Neural cell (in vitro differentiated cells): Measurements from ENCODE around the gene KIAA1210. TPM values are rescaled to one million over a fixed set of nuclear protein-coding genes. Genes with fewer than 3 reads are reported as not detected.

Experiments used
- H2AFZ ChIP-seq: fragments of 200-600, 300-800 bp; sonication (generic), shearing (Covaris generic); 2 replicates; pipeline ENCODE4 v1.6.0; 2014; ENCODE audit warnings: low read depth, mild to moderate bottlenecking, antibody characterized with exemption, low read length, moderate library complexity
- H3F3A ChIP-seq: fragments of 200-600 bp; shearing (Covaris generic); 2 replicates; pipeline ENCODE4 v1.6.1; 2016; ENCODE audit warnings: mild to moderate bottlenecking, moderate library complexity, mixed read lengths, antibody characterized with exemption, low read length; ENCODE audit not compliant: insufficient read depth, poor library complexity, severe bottlenecking
- H3K27ac ChIP-seq: fragments of 200-600, 300-800 bp; sonication (generic), shearing (Covaris generic); 2 replicates; pipeline ENCODE4 v1.5.1; 2014; ENCODE audit warnings: mild to moderate bottlenecking, low read length, moderate library complexity
- H3K27me3 ChIP-seq: fragments of 300-800, 200-600 bp; sonication (generic), shearing (Covaris generic); 2 replicates; pipeline ENCODE4 v1.6.0; 2014; ENCODE audit warnings: mild to moderate bottlenecking, low read depth, low read length, moderate library complexity; ENCODE audit not compliant: insufficient read depth
- H3K36me3 ChIP-seq: fragments of 300-800, 200-600 bp; sonication (generic), shearing (Covaris generic); 2 replicates; pipeline ENCODE4 v1.5.1; 2014; ENCODE audit warnings: mild to moderate bottlenecking, antibody characterized with exemption, low read length, moderate library complexity; ENCODE audit not compliant: insufficient read depth
- H3K4me2 ChIP-seq: fragments of 300-800, 200-600 bp; sonication (generic), shearing (Covaris generic); 2 replicates; pipeline ENCODE4 v1.6.0; 2014; ENCODE audit warnings: mild to moderate bottlenecking, low read length
- H3K4me3 ChIP-seq: fragments of 300-800, 200-600 bp; sonication (generic), shearing (Covaris generic); 2 replicates; pipeline ENCODE4 v1.5.1; 2014; ENCODE audit warnings: mild to moderate bottlenecking, low read length, moderate library complexity
- H3K79me2 ChIP-seq: fragments of 200-600 bp; shearing (Covaris generic); replicated peaks from 2 replicates; pipeline ENCODE4 v1.6.0; 2014; ENCODE audit warnings: mild to moderate bottlenecking, low read length, moderate library complexity; ENCODE audit not compliant: insufficient read depth
- H3K9ac ChIP-seq: fragments of 300-800, 200-600 bp; sonication (generic), shearing (Covaris generic); 2 replicates; pipeline ENCODE4 v1.6.1; 2016; ENCODE audit warnings: mild to moderate bottlenecking, low read length, mixed read lengths
- H3K9me2 ChIP-seq: fragments of 200-600 bp; shearing (Covaris generic); 2 replicates; pipeline ENCODE4 v1.6.1; 2016; ENCODE audit warnings: mild to moderate bottlenecking, low read length, mixed read lengths; ENCODE audit not compliant: insufficient read depth
- H3K9me3 ChIP-seq: fragments of 200-600, 300-800 bp; sonication (generic), shearing (Covaris generic); 2 replicates; pipeline ENCODE4 v1.6.1; 2016; ENCODE audit warnings: mild to moderate bottlenecking, mixed run types, low read length, moderate library complexity, mixed read lengths
- H4K20me1 ChIP-seq: fragments of 200-600 bp; shearing (Covaris generic); 2 replicates; pipeline ENCODE4 v1.6.1; 2016; ENCODE audit warnings: mild to moderate bottlenecking, mixed run types; ENCODE audit not compliant: insufficient read depth
- EP300 ChIP-seq: fragments of 450-650 bp; conservative IDR thresholded peaks from 2 replicates; pipeline ENCODE4 v1.6.1; 2014; ENCODE audit warnings: antibody characterized with exemption, mild to moderate bottlenecking, moderate library complexity; ENCODE audit not compliant: poor library complexity, severe bottlenecking
- EZH2 ChIP-seq: fragments of 200-600, 300-800 bp; shearing (Covaris generic), sonication (generic); IDR thresholded peaks from 2 replicates; pipeline ENCODE4 v1.6.1; 2014; ENCODE audit warnings: antibody characterized with exemption, low read length, borderline replicate concordance, mild to moderate bottlenecking; ENCODE audit not compliant: insufficient read depth, poor library complexity, severe bottlenecking
- MXI1 ChIP-seq: fragments of 450-650 bp; conservative IDR thresholded peaks from 2 replicates; pipeline ENCODE4 v1.6.1; 2014; ENCODE audit warnings: antibody characterized with exemption, mild to moderate bottlenecking; ENCODE audit not compliant: poor library complexity, severe bottlenecking
- POLR2AphosphoS5 ChIP-seq: IDR thresholded peaks from 2 replicates; pipeline ENCODE4 v1.6.1; 2012
- RAD21 ChIP-seq: fragments of 450-650 bp; conservative IDR thresholded peaks from 2 replicates; pipeline ENCODE4 v1.6.1; 2014; ENCODE audit warnings: antibody characterized with exemption, mild to moderate bottlenecking, moderate library complexity
- REST ChIP-seq: IDR thresholded peaks from 2 replicates; pipeline ENCODE4 v1.6.1; 2012; ENCODE audit warnings: borderline replicate concordance
- SMC3 ChIP-seq: fragments of 450-650 bp; conservative IDR thresholded peaks from 2 replicates; pipeline ENCODE4 v1.6.1; 2014; ENCODE audit warnings: antibody characterized with exemption, mild to moderate bottlenecking, moderate library complexity; ENCODE audit not compliant: poor library complexity
- TAF1 ChIP-seq: IDR thresholded peaks from 2 replicates; pipeline ENCODE4 v1.6.1; 2012; ENCODE audit warnings: low read depth
- polyA minus RNA-seq: library from RNA; depleted of rRNA, polyadenylated mRNA; stranded (reverse); fragments of >200 nt; gene quantifications from 2 replicates; pipeline ENCODE4 v1.2.3, GENCODE V29; 2014
- polyA plus RNA-seq: library from polyadenylated mRNA; depleted of rRNA; stranded (reverse); fragments of >200 nt; gene quantifications from 2 replicates; pipeline ENCODE4 v1.2.3, GENCODE V29; 2014
- TF ChIP-seq, protein P1 (sequence below): fragments of 450-650 bp; IDR thresholded peaks from 2 replicates; pipeline ENCODE4 v1.5.1; 2014; ENCODE audit warnings: antibody characterized with exemption, mild to moderate bottlenecking, moderate library complexity; ENCODE audit not compliant: poor library complexity, severe bottlenecking

KIAA1210 gene
- polyA plus RNA-seq (0.04 TPM in 1 of 2 replicates, not detected in the other), polyA minus RNA-seq (not detected in 2 replicates)

GRCh38 chrX:119127650-119128049, at the start of gene KIAA1210:
Gene KIAA1210, minus strand, starts transcription at chrX:119127812. Its CDS starts 4,170 bp downstream, at chrX:119123642.
- no peaks in the 10 kb centered on the region for H3K9me3 ChIP-seq
- H3K27me3 ChIP-seq, result no peaks in the 10 kb centered on the region
- H3K9ac ChIP-seq, result no peak within 1 kb of the TSS
- H3F3A ChIP-seq, result no peaks in the 10 kb centered on the region
- H2AFZ ChIP-seq, result no peak within 1 kb of the TSS
- no peaks in the 10 kb centered on the region for H3K36me3 ChIP-seq
- TF ChIP-seq RAD21, result no peak
- TF ChIP-seq EP300, result no peak
- no peak for TF ChIP-seq TAF1
- no peak for TF ChIP-seq POLR2AphosphoS5
- TF ChIP-seq REST, result no peak
- TF ChIP-seq, protein P1, sequence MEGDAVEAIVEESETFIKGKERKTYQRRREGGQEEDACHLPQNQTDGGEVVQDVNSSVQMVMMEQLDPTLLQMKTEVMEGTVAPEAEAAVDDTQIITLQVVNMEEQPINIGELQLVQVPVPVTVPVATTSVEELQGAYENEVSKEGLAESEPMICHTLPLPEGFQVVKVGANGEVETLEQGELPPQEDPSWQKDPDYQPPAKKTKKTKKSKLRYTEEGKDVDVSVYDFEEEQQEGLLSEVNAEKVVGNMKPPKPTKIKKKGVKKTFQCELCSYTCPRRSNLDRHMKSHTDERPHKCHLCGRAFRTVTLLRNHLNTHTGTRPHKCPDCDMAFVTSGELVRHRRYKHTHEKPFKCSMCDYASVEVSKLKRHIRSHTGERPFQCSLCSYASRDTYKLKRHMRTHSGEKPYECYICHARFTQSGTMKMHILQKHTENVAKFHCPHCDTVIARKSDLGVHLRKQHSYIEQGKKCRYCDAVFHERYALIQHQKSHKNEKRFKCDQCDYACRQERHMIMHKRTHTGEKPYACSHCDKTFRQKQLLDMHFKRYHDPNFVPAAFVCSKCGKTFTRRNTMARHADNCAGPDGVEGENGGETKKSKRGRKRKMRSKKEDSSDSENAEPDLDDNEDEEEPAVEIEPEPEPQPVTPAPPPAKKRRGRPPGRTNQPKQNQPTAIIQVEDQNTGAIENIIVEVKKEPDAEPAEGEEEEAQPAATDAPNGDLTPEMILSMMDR, result no peak
- TF ChIP-seq MXI1, result no peak
- no peak for TF ChIP-seq EZH2
- no peak for TF ChIP-seq SMC3
- no peaks in the 10 kb centered on the region for H3K79me2 ChIP-seq
- H4K20me1 ChIP-seq, result no peaks in the 10 kb centered on the region
- H3K9me2 ChIP-seq, result no peaks in the 10 kb centered on the region
- no peak within 1 kb of the TSS for H3K4me2 ChIP-seq
- H3K4me3 ChIP-seq, result no peak within 1 kb of the TSS
- H3K27ac ChIP-seq, result no peak within 1 kb of the TSS

- Histone ChIP-seq H3K79me2 (no peaks in the 10 kb centered on the region), H3K4me2 (no peak overlapping the region), H3K4me3 (no peak overlapping the region), H3F3A (no peaks in the 10 kb centered on the region), H3K9ac (no peak overlapping the region), H2AFZ (no peak overlapping the region), H3K9me3 (no peaks in the 10 kb centered on the region), H4K20me1 (no peaks in the 10 kb centered on the region), H3K9me2 (no peaks in the 10 kb centered on the region), H3K27me3 (no peaks in the 10 kb centered on the region), H3K36me3 (no peaks in the 10 kb centered on the region), H3K27ac (no peak overlapping the region)
- TF ChIP-seq EP300 (no peak), POLR2AphosphoS5 (no peak), MXI1 (no peak), RAD21 (no peak), SMC3 (no peak), TAF1 (no peak), EZH2 (no peak), REST (no peak)
- TF ChIP-seq, protein P1, result no peak
Measured at GRCh38 chrX:119177278-119177677, 49.7 kb upstream of the KIAA1210 start.
